GM12801 (cell line): Measurements from ENCODE around the gene UTP18.

Experiments used
- CTCF ChIP-seq: IDR thresholded peaks from one replicate; pipeline ENCODE4 v1.5.1; 2011; ENCODE audit warnings: control low read depth; ENCODE audit not compliant: insufficient read length; ENCODE audit errors: extremely low read depth

Gene UTP18

GRCh38 chr17:51230306-51230705, 30.0 kb upstream of the UTP18 start:
- no peak for TF ChIP-seq CTCF

DNA sequence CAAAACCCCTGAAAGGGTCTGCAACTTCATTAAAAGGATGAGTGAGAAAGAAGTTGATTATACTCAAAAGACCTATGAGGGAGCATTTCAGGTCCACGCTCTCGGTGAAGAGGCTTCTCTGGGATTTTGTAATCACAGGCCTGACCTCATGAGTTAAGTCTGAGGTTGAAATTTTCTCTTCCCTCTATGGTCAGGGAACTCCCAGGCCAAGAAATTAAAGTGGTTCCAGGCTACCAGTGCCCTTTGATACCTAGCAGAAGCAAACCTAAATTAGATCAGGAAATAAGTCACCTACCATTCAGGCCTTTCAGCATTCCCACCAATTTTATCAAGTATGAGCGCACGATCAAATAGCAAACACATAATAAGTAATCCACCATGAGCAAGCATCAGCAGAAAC, 28.3 kb upstream of the UTP18 start:
- no peak for TF ChIP-seq CTCF

DNA sequence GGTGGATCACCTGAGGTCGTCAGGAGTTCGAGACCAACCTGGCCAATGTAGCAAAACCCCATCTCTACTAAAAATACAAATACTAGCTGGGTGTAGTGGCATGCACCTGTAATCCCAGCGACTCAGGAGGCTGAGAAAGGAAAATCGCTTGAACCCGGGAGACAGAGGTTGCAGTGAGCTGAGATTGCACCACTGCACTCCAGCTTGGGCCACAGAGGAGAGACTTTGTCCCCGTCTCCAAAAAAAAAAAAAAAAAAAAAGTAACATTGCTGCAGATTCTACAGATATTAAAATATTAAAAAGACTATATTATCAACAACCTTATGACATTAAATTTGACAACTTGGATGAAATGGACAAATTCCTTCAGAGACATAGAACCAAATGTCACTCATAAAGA, 26.2 kb upstream of the UTP18 start:
- TF ChIP-seq CTCF, result no peak

GRCh38 chr17:51238255-51238887, 22.0 kb upstream of the UTP18 start:
- no peak for TF ChIP-seq CTCF

- TF ChIP-seq CTCF, result no peak
Measured at GRCh38 chr17:51240275-51240674, 20.1 kb upstream of the UTP18 start.

GRCh38 chr17:51244041-51244440, 16.3 kb upstream of the UTP18 start:
- no peak for TF ChIP-seq CTCF

GRCh38 chr17:51245535-51245934, 14.8 kb upstream of the UTP18 start:
- TF ChIP-seq CTCF, result no peak
